Astrocyte (in vitro differentiated cells and primary cell): ENCODE data around the gene UGT2B28. TPM values are rescaled to one million over a fixed set of nuclear protein-coding genes. Genes with fewer than 3 reads are reported as not detected.
"Not testable (repeated sequence)": the region's sequence is repeated elsewhere in the genome, so short reads cannot be mapped to it uniquely, and the experiment has no call there.

Experiments
- DNase-seq: peaks from one replicate; pipeline ENCODE4 v3.0.0-alpha.2; 2010; ENCODE audit warnings: low read depth
- FAIRE-seq: peaks from 2 replicates; lab custom pipeline; 2011; peaks lifted over from hg19 to GRCh38; lab: Jason Lieb, UNC
- H2AFZ ChIP-seq: 2 replicates; pipeline ENCODE4 v1.6.0; 2012; ENCODE audit warnings: low read depth, low read length, inconsistent platforms
- H3K27ac ChIP-seq: 2 replicates; pipeline ENCODE4 v1.5.1; 2011; ENCODE audit warnings: low read depth, low read length, inconsistent platforms
- H3K27me3 ChIP-seq: 2 replicates; pipeline ENCODE4 v1.6.0; 2011; ENCODE audit warnings: low read length, inconsistent platforms; ENCODE audit not compliant: insufficient read depth
- H3K36me3 ChIP-seq: 2 replicates; pipeline ENCODE4 v1.5.1; 2011; ENCODE audit warnings: low read length, inconsistent platforms; ENCODE audit not compliant: insufficient read depth
- H3K4me1 ChIP-seq: 2 replicates; pipeline ENCODE4 v1.5.1; 2011; ENCODE audit warnings: low read length, inconsistent platforms; ENCODE audit not compliant: insufficient read depth
- H3K4me2 ChIP-seq: 2 replicates; pipeline ENCODE4 v1.6.0; 2012; ENCODE audit warnings: low read length, inconsistent platforms
- H3K4me3 ChIP-seq: 2 replicates; pipeline ENCODE4 v1.5.1; 2011; ENCODE audit warnings: low read depth, mild to moderate bottlenecking, low read length, inconsistent platforms; ENCODE audit not compliant: insufficient read depth
- H3K79me2 ChIP-seq: 2 replicates; pipeline ENCODE4 v1.6.0; 2012; ENCODE audit warnings: mild to moderate bottlenecking, low read length, inconsistent platforms; ENCODE audit not compliant: insufficient read depth
- H3K9ac ChIP-seq: 2 replicates; pipeline ENCODE4 v1.6.0; 2012; ENCODE audit warnings: mild to moderate bottlenecking, low read length, inconsistent platforms
- H3K9me3 ChIP-seq: 2 replicates; pipeline ENCODE4 v1.5.1; 2012; ENCODE audit warnings: low read depth, mild to moderate bottlenecking, low read length, inconsistent platforms; ENCODE audit not compliant: insufficient read depth
- H4K20me1 ChIP-seq: 2 replicates; pipeline ENCODE4 v1.6.0; 2012; ENCODE audit warnings: low read length, inconsistent platforms; ENCODE audit not compliant: insufficient read depth
- H3K27ac Mint-ChIP-seq: one replicate; pipeline ENCODE4 v1.8.0; 2021; ENCODE audit warnings: mild to moderate bottlenecking, mixed read lengths; ENCODE audit not compliant: unreplicated experiment
- H3K27me3 Mint-ChIP-seq: one replicate; pipeline ENCODE4 v1.8.0; 2021; ENCODE audit warnings: low read depth, mixed read lengths; ENCODE audit not compliant: unreplicated experiment
- H3K36me3 Mint-ChIP-seq: one replicate; pipeline ENCODE4 v1.8.0; 2021; ENCODE audit warnings: low read depth, mixed read lengths; ENCODE audit not compliant: unreplicated experiment
- H3K4me1 Mint-ChIP-seq: one replicate; pipeline ENCODE4 v1.8.0; 2021; ENCODE audit warnings: low read depth, mixed read lengths; ENCODE audit not compliant: unreplicated experiment
- H3K4me3 Mint-ChIP-seq: one replicate; pipeline ENCODE4 v1.8.0; 2021; ENCODE audit warnings: mild to moderate bottlenecking, moderate library complexity, mixed read lengths; ENCODE audit not compliant: unreplicated experiment
- H3K9me3 Mint-ChIP-seq: one replicate; pipeline ENCODE4 v1.8.0; 2021; ENCODE audit warnings: mild to moderate bottlenecking, mixed read lengths; ENCODE audit not compliant: unreplicated experiment
- total RNA-seq: library from RNA; stranded (reverse); gene quantifications from 2 replicates; pipeline ENCODE4 v1.2.1, GENCODE V29; 2021

The UGT2B28 gene
- total RNA-seq, 1 donor from 2014 or later, result not detected

DNA sequence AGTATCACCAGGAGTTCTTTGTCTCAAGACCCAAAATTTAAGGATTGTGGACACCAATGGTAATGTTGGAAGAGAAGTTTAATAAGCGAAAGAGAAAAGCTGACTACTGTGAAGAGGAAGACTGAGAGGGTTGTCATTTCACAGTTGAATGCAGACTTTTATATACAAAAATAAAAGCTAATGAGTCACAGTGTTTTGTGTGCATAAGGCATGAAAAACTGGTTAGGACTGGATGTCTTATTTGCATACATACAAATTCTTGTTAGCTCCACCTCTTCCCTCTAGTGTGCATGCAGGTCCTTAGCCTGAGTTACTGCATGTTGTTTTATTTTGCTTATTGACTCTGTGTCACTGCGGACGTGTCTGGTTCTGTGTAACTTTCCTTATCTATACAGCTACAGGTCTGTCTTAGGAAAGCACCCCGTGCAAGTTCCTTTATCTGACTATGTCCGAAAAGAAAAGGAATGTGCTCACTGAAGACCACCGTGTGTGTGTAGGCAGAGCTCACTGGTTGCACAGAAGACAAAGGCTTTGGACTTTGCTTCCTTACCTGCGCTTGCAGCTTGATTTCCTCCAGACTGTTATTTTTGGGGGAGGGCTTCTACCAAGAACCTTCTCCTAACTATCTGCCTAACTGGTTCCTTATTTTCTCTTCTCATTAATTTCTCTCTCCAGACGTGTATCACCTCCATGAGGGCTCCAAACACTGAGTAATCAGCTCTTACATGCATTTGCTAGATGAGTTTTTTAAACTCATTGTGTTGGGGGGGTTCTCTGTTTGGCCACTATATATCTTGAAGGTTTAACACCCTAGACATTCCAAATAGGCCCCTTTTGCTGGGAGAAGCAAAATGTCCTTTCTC lies 63.5 kb downstream of the UGT2B28 start:
- not testable (repeated sequence) for H3K9ac ChIP-seq, H2AFZ ChIP-seq, H3K36me3 Mint-ChIP-seq, H3K4me1 ChIP-seq, DNase-seq, H3K4me1 Mint-ChIP-seq, H3K9me3 Mint-ChIP-seq, H3K27me3 ChIP-seq, H3K36me3 ChIP-seq, H3K9me3 ChIP-seq, H3K4me2 ChIP-seq, H3K79me2 ChIP-seq, H3K4me3 Mint-ChIP-seq, H3K27ac Mint-ChIP-seq, H3K27ac ChIP-seq, H3K27me3 Mint-ChIP-seq, FAIRE-seq, H4K20me1 ChIP-seq, H3K4me3 ChIP-seq

Other genes with a start within 250 kb of the UGT2B28 start
- gene UGT2B7, start 184.0 kb upstream of the UGT2B28 start, total RNA-seq, result 0.25 and 0.55 TPM in 2 replicates
- not detected in 2 replicates for gene UGT2B11, start 65.7 kb upstream of the UGT2B28 start, total RNA-seq
- 0.32 and 0.41 TPM in 2 replicates for gene UGT2B4, start 215.4 kb downstream of the UGT2B28 start, total RNA-seq